Stromal cell of bone marrow (primary cell): Measurements from ENCODE around the gene SRPK2.

Source experiments
- DNase-seq: peaks from one replicate; pipeline ENCODE4 v3.0.0-alpha.2; 2012; ENCODE audit warnings: low read depth

The SRPK2 gene

GRCh38 chr7:105133986-105134655 is 254.6 kb downstream of the SRPK2 start:
- no peak for DNase-seq

- DNase-seq: no peak
Observed at GRCh38 chr7:105133358-105133757, 255.4 kb downstream of the SRPK2 start.

GRCh38 chr7:105132835-105133234 is 255.9 kb downstream of the SRPK2 start:
- no peak for DNase-seq

GRCh38 chr7:105132335-105132734 is 256.4 kb downstream of the SRPK2 start:
- DNase-seq: no peak

GRCh38 chr7:105131890-105132289 is 256.8 kb downstream of the SRPK2 start:
- no peak for DNase-seq

- DNase-seq: no peak
Observed at GRCh38 chr7:105131033-105131656, 257.6 kb downstream of the SRPK2 start.

GRCh38 chr7:105130580-105130979 is 258.1 kb downstream of the SRPK2 start:
- DNase-seq: no peak

GRCh38 chr7:105130048-105130447 is 258.7 kb downstream of the SRPK2 start:
- DNase-seq: no peak

GRCh38 chr7:105127179-105127578 is 261.5 kb downstream of the SRPK2 start:
- DNase-seq: no peak

- DNase-seq: no peak
Observed at GRCh38 chr7:105126436-105126975, 262.2 kb downstream of the SRPK2 start.

GRCh38 chr7:105125745-105126144 is 263.0 kb downstream of the SRPK2 start:
- DNase-seq: no peak

GRCh38 chr7:105122619-105123018 is 266.1 kb downstream of the SRPK2 start:
- DNase-seq: no peak

GRCh38 chr7:105118612-105119600 is 269.8 kb downstream of the SRPK2 start:
- DNase-seq: no peak

GRCh38 chr7:105112440-105113418 is 276.0 kb downstream of the SRPK2 start:
- no peak for DNase-seq

- no peak for DNase-seq
Observed at GRCh38 chr7:105107458-105107857, 281.3 kb downstream of the SRPK2 start.

- no peak for DNase-seq
Observed at GRCh38 chr7:105106473-105106872, 282.2 kb downstream of the SRPK2 start.

- no peak for DNase-seq
Observed at GRCh38 chr7:105105579-105105978, 283.1 kb downstream of the SRPK2 start.

- no peak for DNase-seq
Observed at GRCh38 chr7:105102557-105103352, 286.0 kb downstream of the SRPK2 start.

- DNase-seq: no peak
Observed at GRCh38 chr7:105101864-105102263, 286.9 kb downstream of the SRPK2 start.

GRCh38 chr7:105098863-105099515 is 289.7 kb downstream of the SRPK2 start:
- no peak for DNase-seq
